Dendritic cell treated with granulocyte-macrophage colony-stimulating factor and Interleukin-4, amounts not matched to agents 40 ng/mL and 50 ng/mL, for 4 days (primary cell): ENCODE measurements around the gene NFYB.
A peak's percentile ranks its signal among the peaks of the same experiment; 100 is the strongest.
"Not testable (repeated sequence)": the region's sequence is repeated elsewhere in the genome, so short reads cannot be mapped to it uniquely, and the experiment has no call there.

Experiments
- H3K27ac Mint-ChIP-seq: one replicate; pipeline ENCODE4 v1.8.0; 2022; ENCODE audit warnings: mild to moderate bottlenecking, mixed read lengths
- H3K27me3 Mint-ChIP-seq: one replicate; pipeline ENCODE4 v1.8.0; 2022; ENCODE audit warnings: mild to moderate bottlenecking, mixed read lengths
- H3K36me3 Mint-ChIP-seq: one replicate; pipeline ENCODE4 v1.8.0; 2022; ENCODE audit warnings: low read depth, mixed read lengths
- H3K4me1 Mint-ChIP-seq: one replicate; pipeline ENCODE4 v1.8.0; 2022; ENCODE audit warnings: low read depth, mixed read lengths
- H3K4me3 Mint-ChIP-seq: one replicate; pipeline ENCODE4 v1.8.0; 2022; ENCODE audit warnings: mild to moderate bottlenecking, moderate library complexity, mixed read lengths
- H3K9me3 Mint-ChIP-seq: one replicate; pipeline ENCODE4 v1.8.0; 2022; ENCODE audit warnings: mixed read lengths
- intact Hi-C: fragments of 100-400 bp; cut with micrococcal nuclease; formaldehyde crosslinking; loops from one replicate; pipeline ENCODE4 v1.15.0; 2022

The NFYB gene

GRCh38 chr12:104137902-104138796 lies at the start of gene NFYB:
Gene NFYB, minus strand, starts transcription at chr12:104138210. Its CDS starts 2,757 bp downstream, at chr12:104135453.
- H3K9me3 Mint-ChIP-seq, result no peaks in the 10 kb centered on the region
- H3K27ac Mint-ChIP-seq, result peak within 1 kb of the TSS; percentile 75
- peaks cover 5% of the 10 kb centered on the region for H3K4me1 Mint-ChIP-seq
- H3K27me3 Mint-ChIP-seq, result peaks cover 9% of the 10 kb centered on the region
- peak within 1 kb of the TSS; percentile 77 for H3K4me3 Mint-ChIP-seq
- H3K36me3 Mint-ChIP-seq, result no peaks in the 10 kb centered on the region
- intact Hi-C loops, result loop anchor here (5.0 kb wide), 1 partner anchor 969 kb away; the partner anchor contains the start of gene WASHC4

GRCh38 chr12:104187446-104188155 lies 49.6 kb upstream of the NFYB start:
- Mint-ChIP-seq H3K4me1 (peaks cover 7% of the 10 kb centered on the region), H3K36me3 (no peaks in the 10 kb centered on the region), H3K27me3 (no peaks in the 10 kb centered on the region), H3K9me3 (peaks cover 13% of the 10 kb centered on the region), H3K4me3 (no peak overlapping the region), H3K27ac (no peak overlapping the region)
- intact Hi-C loops, result no loop called here

- intact Hi-C loops, result no loop called here
- Mint-ChIP-seq H3K27me3 (no peaks in the 10 kb centered on the region), H3K36me3 (no peaks in the 10 kb centered on the region), H3K4me1 (peaks cover 10% of the 10 kb centered on the region), H3K4me3 (no peak overlapping the region), H3K27ac (no peak overlapping the region), H3K9me3 (peaks cover 13% of the 10 kb centered on the region)
These were observed 45.4 kb upstream of the NFYB start for GRCh38 chr12:104183443-104183842.

- Mint-ChIP-seq H3K4me1 (peaks cover 17% of the 10 kb centered on the region), H3K9me3 (peaks cover 13% of the 10 kb centered on the region), H3K4me3 (no peak overlapping the region), H3K27me3 (no peaks in the 10 kb centered on the region), H3K36me3 (no peaks in the 10 kb centered on the region), H3K27ac (no peak overlapping the region)
- intact Hi-C loops, result no loop called here
These were observed 44.8 kb upstream of the NFYB start for GRCh38 chr12:104182621-104183378.

- intact Hi-C loops, result no loop called here
- no peak overlapping the region for H3K27ac Mint-ChIP-seq
- H3K4me1 Mint-ChIP-seq, result peaks cover 23% of the 10 kb centered on the region
- H3K27me3 Mint-ChIP-seq, result no peaks in the 10 kb centered on the region
- no peaks in the 10 kb centered on the region for H3K36me3 Mint-ChIP-seq
- no peak overlapping the region for H3K4me3 Mint-ChIP-seq
- peaks cover 13% of the 10 kb centered on the region for H3K9me3 Mint-ChIP-seq
These were observed 44.1 kb upstream of the NFYB start for GRCh38 chr12:104182144-104182543.

- Mint-ChIP-seq H3K4me3 (no peak overlapping the region), H3K27ac (no peak overlapping the region), H3K36me3 (no peaks in the 10 kb centered on the region), H3K9me3 (peaks cover 13% of the 10 kb centered on the region), H3K4me1 (peaks cover 26% of the 10 kb centered on the region), H3K27me3 (no peaks in the 10 kb centered on the region)
- intact Hi-C loops, result no loop called here
These were observed 43.3 kb upstream of the NFYB start for GRCh38 chr12:104181313-104181712.

- no peak overlapping the region for H3K27ac Mint-ChIP-seq
- H3K9me3 Mint-ChIP-seq, result peaks cover 13% of the 10 kb centered on the region
- H3K4me1 Mint-ChIP-seq, result peaks cover 31% of the 10 kb centered on the region
- intact Hi-C loops, result no loop called here
- H3K4me3 Mint-ChIP-seq, result no peak overlapping the region
- H3K36me3 Mint-ChIP-seq, result no peaks in the 10 kb centered on the region
- no peaks in the 10 kb centered on the region for H3K27me3 Mint-ChIP-seq
These were observed 42.4 kb upstream of the NFYB start for GRCh38 chr12:104180374-104180773.

GRCh38 chr12:104177663-104178501 lies 39.9 kb upstream of the NFYB start:
- no peaks in the 10 kb centered on the region for H3K27me3 Mint-ChIP-seq
- H3K27ac Mint-ChIP-seq, result peak overlapping the region; percentile 20
- intact Hi-C loops, result no loop called here
- H3K36me3 Mint-ChIP-seq, result no peaks in the 10 kb centered on the region
- H3K4me3 Mint-ChIP-seq, result no peak overlapping the region
- no peaks in the 10 kb centered on the region for H3K9me3 Mint-ChIP-seq
- H3K4me1 Mint-ChIP-seq, result peaks cover 24% of the 10 kb centered on the region

GRCh38 chr12:104177336-104177662 lies 39.3 kb upstream of the NFYB start:
- Mint-ChIP-seq H3K27me3 (no peaks in the 10 kb centered on the region), H3K27ac (peak overlapping the region; percentile 20), H3K9me3 (no peaks in the 10 kb centered on the region), H3K4me3 (no peak overlapping the region), H3K36me3 (no peaks in the 10 kb centered on the region), H3K4me1 (peaks cover 24% of the 10 kb centered on the region)
- intact Hi-C loops, result no loop called here

GRCh38 chr12:104175726-104176247 lies 37.8 kb upstream of the NFYB start:
- no peaks in the 10 kb centered on the region for H3K9me3 Mint-ChIP-seq
- no peak overlapping the region for H3K4me3 Mint-ChIP-seq
- no peak overlapping the region for H3K27ac Mint-ChIP-seq
- no peaks in the 10 kb centered on the region for H3K36me3 Mint-ChIP-seq
- intact Hi-C loops, result no loop called here
- H3K4me1 Mint-ChIP-seq, result peaks cover 24% of the 10 kb centered on the region
- H3K27me3 Mint-ChIP-seq, result no peaks in the 10 kb centered on the region

- H3K9me3 Mint-ChIP-seq, H3K36me3 Mint-ChIP-seq, H3K4me3 Mint-ChIP-seq, H3K27me3 Mint-ChIP-seq, intact Hi-C loops, H3K27ac Mint-ChIP-seq: not testable (repeated sequence)
- H3K4me1 Mint-ChIP-seq, result peaks cover 30% of the 10 kb centered on the region
These were observed 35.8 kb upstream of the NFYB start for GRCh38 chr12:104173804-104174203.

- no peak overlapping the region for H3K4me3 Mint-ChIP-seq
- H3K9me3 Mint-ChIP-seq, result no peaks in the 10 kb centered on the region
- intact Hi-C loops, result no loop called here
These were observed 34.5 kb upstream of the NFYB start for GRCh38 chr12:104172570-104172947.

More at GRCh38 chr12:104172570-104172947, 34.5 kb upstream of the NFYB start:
- H3K4me1 Mint-ChIP-seq, result peaks cover 18% of the 10 kb centered on the region
- no peaks in the 10 kb centered on the region for H3K36me3 Mint-ChIP-seq
- no peak overlapping the region for H3K27ac Mint-ChIP-seq
- H3K27me3 Mint-ChIP-seq, result no peaks in the 10 kb centered on the region
